GM23338 (cell line): Measurements from ENCODE around the gene DUSP10. TPM values are rescaled to one million over a fixed set of nuclear protein-coding genes. Genes with fewer than 3 reads are reported as not detected.

Experiments used
- ATAC-seq: fragments of 200-7000 bp; cut with Tn5 transposase; 3 replicates; pipeline ENCODE4 v1.9.1; 2020
- DNase-seq: peaks from one replicate; pipeline ENCODE4 v3.0.0-alpha.2; 2015; ENCODE audit warnings: low spot score
- H2AFZ ChIP-seq: fragments of 200-600 bp; sonication (generic); 2 replicates; pipeline ENCODE4 v1.8.0; 2016; ENCODE audit warnings: antibody characterized with exemption, mild to moderate bottlenecking, moderate library complexity
- H3F3A ChIP-seq: fragments of 200-600 bp; sonication (generic); replicated peaks from 2 replicates; pipeline ENCODE4 v1.8.0; 2017; ENCODE audit warnings: antibody characterized with exemption, mixed run types, low read depth
- H3K27ac ChIP-seq: fragments of 200-600 bp; sonication (generic); 2 replicates; pipeline ENCODE4 v1.6.1; 2016; ENCODE audit warnings: low read depth
- H3K27me3 ChIP-seq: fragments of 200-600 bp; sonication (generic); 2 replicates; pipeline ENCODE4 v1.8.0; 2016; ENCODE audit warnings: mild to moderate bottlenecking, mixed run types, moderate library complexity; ENCODE audit not compliant: insufficient read depth
- H3K36me3 ChIP-seq: fragments of 200-600 bp; sonication (generic); 2 replicates; pipeline ENCODE4 v1.8.0; 2016; ENCODE audit warnings: mild to moderate bottlenecking; ENCODE audit not compliant: insufficient read depth
- H3K4me1 ChIP-seq: fragments of 200-600 bp; sonication (generic); 2 replicates; pipeline ENCODE4 v1.8.0; 2016; ENCODE audit warnings: mild to moderate bottlenecking, moderate library complexity; ENCODE audit not compliant: insufficient read depth
- H3K4me2 ChIP-seq: fragments of 200-600 bp; sonication (generic); 2 replicates; pipeline ENCODE4 v1.7.1; 2017; ENCODE audit warnings: mixed run types
- H3K4me3 ChIP-seq: fragments of 200-600 bp; sonication (generic); 2 replicates; pipeline ENCODE4 v1.6.1; 2016; ENCODE audit warnings: mixed run types
- H3K79me2 ChIP-seq: fragments of 200-600 bp; sonication (generic); replicated peaks from 2 replicates; pipeline ENCODE4 v1.8.0; 2017; ENCODE audit warnings: mild to moderate bottlenecking; ENCODE audit not compliant: insufficient read depth
- H3K9me2 ChIP-seq: fragments of 200-600 bp; sonication (generic); 2 replicates; pipeline ENCODE4 v1.8.0; 2017; ENCODE audit not compliant: insufficient read depth
- H4K20me1 ChIP-seq: fragments of 200-600 bp; sonication (generic); replicated peaks from 2 replicates; pipeline ENCODE4 v1.8.0; 2017; ENCODE audit warnings: mild to moderate bottlenecking; ENCODE audit not compliant: insufficient read depth
- H3K27ac Mint-ChIP-seq: 2 replicates; pipeline ENCODE4 v1.8.0; 2020; ENCODE audit warnings: inconsistent platforms, mild to moderate bottlenecking, moderate library complexity, mixed read lengths
- H3K27me3 Mint-ChIP-seq: 3 replicates; pipeline ENCODE4 v1.8.0; 2022; ENCODE audit warnings: low read depth, mild to moderate bottlenecking, moderate library complexity, mixed read lengths, inconsistent platforms; ENCODE audit not compliant: insufficient read depth, poor library complexity
- H3K36me3 Mint-ChIP-seq: 3 replicates; pipeline ENCODE4 v1.8.0; 2021; ENCODE audit warnings: low read depth, mild to moderate bottlenecking, inconsistent platforms, moderate library complexity, mixed read lengths
- H3K4me1 Mint-ChIP-seq: 3 replicates; pipeline ENCODE4 v1.8.0; 2020; ENCODE audit warnings: mild to moderate bottlenecking, inconsistent platforms, mixed read lengths
- H3K4me3 Mint-ChIP-seq: 3 replicates; pipeline ENCODE4 v1.8.0; 2021; ENCODE audit warnings: moderate library complexity, mild to moderate bottlenecking, inconsistent platforms, mixed read lengths
- H3K9me3 Mint-ChIP-seq: 3 replicates; pipeline ENCODE4 v1.8.0; 2020; ENCODE audit warnings: moderate library complexity, mild to moderate bottlenecking, inconsistent platforms, mixed read lengths
- CREB1 ChIP-seq: fragments of 250-450 bp; sonication (Bioruptor Pico); IDR thresholded peaks from 2 replicates; pipeline ENCODE4 v1.5.0; 2020; ENCODE audit warnings: low read depth, mild to moderate bottlenecking, moderate library complexity
- EZH2 ChIP-seq: fragments of 200-600 bp; sonication (generic); IDR thresholded peaks from one replicate; pipeline ENCODE4 v1.8.0; 2017; ENCODE audit warnings: antibody characterized with exemption, mild to moderate bottlenecking, low read depth; ENCODE audit not compliant: unreplicated experiment
- EZH2phosphoT487 ChIP-seq: fragments of 200-600 bp; sonication (generic); IDR thresholded peaks from one replicate; pipeline ENCODE4 v1.8.1; 2018; ENCODE audit warnings: antibody characterized with exemption; ENCODE audit not compliant: unreplicated experiment
- ZNF114 ChIP-seq: fragments of 250-450 bp; sonication (Bioruptor Pico); IDR thresholded peaks from 2 replicates; pipeline ENCODE4 v1.5.0; 2020; ENCODE audit warnings: mild to moderate bottlenecking, moderate library complexity
- ZNF331 ChIP-seq: fragments of 250-450 bp; sonication (Bioruptor Pico); IDR thresholded peaks from 2 replicates; pipeline ENCODE4 v1.5.0; 2020; ENCODE audit warnings: low read depth, mild to moderate bottlenecking, moderate library complexity
- polyA plus RNA-seq: library from polyadenylated mRNA; unstranded; fragments of >200 nt; fragmentation: Nextera tagmentation; extraction: Ambion mirVana; gene quantifications from 2 replicates; pipeline ENCODE4 v1.2.1, GENCODE V29; 2016
- total RNA-seq: library from RNA; depleted of rRNA; stranded (reverse); fragments of >200 nt; shearing (Covaris generic); gene quantifications from 2 replicates; pipeline ENCODE4 v1.2.3, GENCODE V29; 2014
- TF ChIP-seq, protein P1 (sequence below): fragments of 250-450 bp; sonication (Bioruptor Pico); IDR thresholded peaks from 2 replicates; pipeline ENCODE4 v1.5.0; 2020; ENCODE audit warnings: mild to moderate bottlenecking, moderate library complexity

Gene DUSP10
- total and polyA plus RNA-seq, 2 experiments from 2014 or later, result 1.5 to 1.6 TPM

DNA sequence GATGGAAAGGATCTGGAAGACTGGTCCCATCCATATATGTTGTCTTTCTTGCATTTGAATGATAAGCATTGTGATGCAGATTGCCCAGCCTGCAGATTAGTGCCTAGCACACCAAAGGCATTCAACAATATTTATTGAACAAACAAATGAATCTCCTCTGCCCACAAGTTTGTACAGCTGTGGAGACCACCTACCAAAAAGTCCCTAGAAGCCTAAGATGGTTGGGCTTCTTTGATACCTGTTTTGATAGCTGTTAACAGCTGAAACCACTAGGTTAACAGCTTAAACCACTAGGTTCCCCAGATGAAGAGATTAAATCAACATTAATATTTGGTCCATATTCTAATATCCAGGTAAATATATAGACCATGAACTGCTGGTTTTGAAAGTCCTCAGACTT, 9.8 kb downstream of the DUSP10 start:
- H3K79me2 ChIP-seq, result no peaks in the 10 kb centered on the region

More for the DNA sequence above, 9.8 kb downstream of the DUSP10 start:
- Histone ChIP-seq H4K20me1 (no peaks in the 10 kb centered on the region; the same call in 1 of the 2 replicates), H3K9me2 (no peaks in the 10 kb centered on the region), H3K4me2 (no peak overlapping the region), H3K27ac (no peak overlapping the region), H3K4me3 (no peak overlapping the region), H3F3A (no peaks in the 10 kb centered on the region), H3K27me3 (no peaks in the 10 kb centered on the region), H3K36me3 (no peaks in the 10 kb centered on the region), H3K4me1 (0 out of 2 replicates have a peak, but pooled peaks cover 4% of the 10 kb centered on the region), H2AFZ (no peak overlapping the region)
- Mint-ChIP-seq H3K27ac (no peak overlapping the region), H3K9me3 (no peaks in the 10 kb centered on the region), H3K4me1 (no peaks in the 10 kb centered on the region), H3K36me3 (no peaks in the 10 kb centered on the region), H3K27me3 (no peaks in the 10 kb centered on the region), H3K4me3 (no peak overlapping the region)
- TF ChIP-seq ZNF331 (CRISPR knock-in tag), result no peak
- TF ChIP-seq ZNF114 (CRISPR knock-in tag), result no peak
- TF ChIP-seq, protein P1, sequence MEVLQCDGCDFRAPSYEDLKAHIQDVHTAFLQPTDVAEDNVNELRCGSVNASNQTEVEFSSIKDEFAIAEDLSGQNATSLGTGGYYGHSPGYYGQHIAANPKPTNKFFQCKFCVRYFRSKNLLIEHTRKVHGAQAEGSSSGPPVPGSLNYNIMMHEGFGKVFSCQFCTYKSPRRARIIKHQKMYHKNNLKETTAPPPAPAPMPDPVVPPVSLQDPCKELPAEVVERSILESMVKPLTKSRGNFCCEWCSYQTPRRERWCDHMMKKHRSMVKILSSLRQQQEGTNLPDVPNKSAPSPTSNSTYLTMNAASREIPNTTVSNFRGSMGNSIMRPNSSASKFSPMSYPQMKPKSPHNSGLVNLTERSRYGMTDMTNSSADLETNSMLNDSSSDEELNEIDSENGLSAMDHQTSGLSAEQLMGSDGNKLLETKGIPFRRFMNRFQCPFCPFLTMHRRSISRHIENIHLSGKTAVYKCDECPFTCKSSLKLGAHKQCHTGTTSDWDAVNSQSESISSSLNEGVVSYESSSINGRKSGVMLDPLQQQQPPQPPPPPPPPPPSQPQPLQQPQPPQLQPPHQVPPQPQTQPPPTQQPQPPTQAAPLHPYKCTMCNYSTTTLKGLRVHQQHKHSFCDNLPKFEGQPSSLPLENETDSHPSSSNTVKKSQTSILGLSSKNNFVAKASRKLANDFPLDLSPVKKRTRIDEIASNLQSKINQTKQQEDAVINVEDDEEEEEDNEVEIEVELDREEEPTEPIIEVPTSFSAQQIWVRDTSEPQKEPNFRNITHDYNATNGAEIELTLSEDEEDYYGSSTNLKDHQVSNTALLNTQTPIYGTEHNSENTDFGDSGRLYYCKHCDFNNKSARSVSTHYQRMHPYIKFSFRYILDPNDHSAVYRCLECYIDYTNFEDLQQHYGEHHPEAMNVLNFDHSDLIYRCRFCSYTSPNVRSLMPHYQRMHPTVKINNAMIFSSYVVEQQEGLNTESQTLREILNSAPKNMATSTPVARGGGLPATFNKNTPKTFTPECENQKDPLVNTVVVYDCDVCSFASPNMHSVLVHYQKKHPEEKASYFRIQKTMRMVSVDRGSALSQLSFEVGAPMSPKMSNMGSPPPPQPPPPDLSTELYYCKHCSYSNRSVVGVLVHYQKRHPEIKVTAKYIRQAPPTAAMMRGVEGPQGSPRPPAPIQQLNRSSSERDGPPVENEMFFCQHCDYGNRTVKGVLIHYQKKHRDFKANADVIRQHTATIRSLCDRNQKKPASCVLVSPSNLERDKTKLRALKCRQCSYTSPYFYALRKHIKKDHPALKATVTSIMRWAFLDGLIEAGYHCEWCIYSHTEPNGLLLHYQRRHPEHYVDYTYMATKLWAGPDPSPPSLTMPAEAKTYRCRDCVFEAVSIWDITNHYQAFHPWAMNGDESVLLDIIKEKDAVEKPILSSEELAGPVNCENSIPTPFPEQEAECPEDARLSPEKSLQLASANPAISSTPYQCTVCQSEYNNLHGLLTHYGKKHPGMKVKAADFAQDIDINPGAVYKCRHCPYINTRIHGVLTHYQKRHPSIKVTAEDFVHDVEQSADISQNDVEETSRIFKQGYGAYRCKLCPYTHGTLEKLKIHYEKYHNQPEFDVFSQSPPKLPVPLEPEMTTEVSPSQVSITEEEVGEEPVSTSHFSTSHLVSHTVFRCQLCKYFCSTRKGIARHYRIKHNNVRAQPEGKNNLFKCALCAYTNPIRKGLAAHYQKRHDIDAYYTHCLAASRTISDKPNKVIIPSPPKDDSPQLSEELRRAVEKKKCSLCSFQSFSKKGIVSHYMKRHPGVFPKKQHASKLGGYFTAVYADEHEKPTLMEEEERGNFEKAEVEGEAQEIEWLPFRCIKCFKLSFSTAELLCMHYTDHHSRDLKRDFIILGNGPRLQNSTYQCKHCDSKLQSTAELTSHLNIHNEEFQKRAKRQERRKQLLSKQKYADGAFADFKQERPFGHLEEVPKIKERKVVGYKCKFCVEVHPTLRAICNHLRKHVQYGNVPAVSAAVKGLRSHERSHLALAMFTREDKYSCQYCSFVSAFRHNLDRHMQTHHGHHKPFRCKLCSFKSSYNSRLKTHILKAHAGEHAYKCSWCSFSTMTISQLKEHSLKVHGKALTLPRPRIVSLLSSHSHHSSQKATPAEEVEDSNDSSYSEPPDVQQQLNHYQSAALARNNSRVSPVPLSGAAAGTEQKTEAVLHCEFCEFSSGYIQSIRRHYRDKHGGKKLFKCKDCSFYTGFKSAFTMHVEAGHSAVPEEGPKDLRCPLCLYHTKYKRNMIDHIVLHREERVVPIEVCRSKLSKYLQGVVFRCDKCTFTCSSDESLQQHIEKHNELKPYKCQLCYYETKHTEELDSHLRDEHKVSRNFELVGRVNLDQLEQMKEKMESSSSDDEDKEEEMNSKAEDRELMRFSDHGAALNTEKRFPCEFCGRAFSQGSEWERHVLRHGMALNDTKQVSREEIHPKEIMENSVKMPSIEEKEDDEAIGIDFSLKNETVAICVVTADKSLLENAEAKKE (CRISPR knock-in tag), result no peak
- no peak for TF ChIP-seq EZH2
- TF ChIP-seq EZH2phosphoT487, result no peak
- no peak for TF ChIP-seq CREB1 (CRISPR knock-in tag)
- ATAC-seq (no peak), DNase-seq (no peak)
